Esophagus muscularis mucosa (tissue), 3 donors: ENCODE results near the gene MICAL3.

Experiments used
- POLR2A ChIP-seq: fragments of 450-650 bp; IDR thresholded peaks from one replicate; pipeline ENCODE4 v1.6.1; 2017; ENCODE audit warnings: antibody characterized with exemption, moderate library complexity, mild to moderate bottlenecking, low read depth
- POLR2AphosphoS5 ChIP-seq, 2 donors: sonication (generic); formaldehyde crosslinking; IDR thresholded peaks; one replicate each; pipeline ENCODE4 v1.6.1; 2017; ENCODE audit warnings: antibody characterized with exemption in 2 of 2
- TF ChIP-seq, protein P1 (sequence below), 3 experiments: fragments of 200-600 bp in 2 of 3; fragments of 450-650 bp in 1 of 3; sonication (generic) in 2 of 3; IDR thresholded peaks; one replicate each; pipeline ENCODE4 v1.5.1; 2017 to 2019; ENCODE audit warnings: antibody characterized with exemption in 3 of 3, mild to moderate bottlenecking in 2 of 3, moderate library complexity in 1 of 3

DNA sequence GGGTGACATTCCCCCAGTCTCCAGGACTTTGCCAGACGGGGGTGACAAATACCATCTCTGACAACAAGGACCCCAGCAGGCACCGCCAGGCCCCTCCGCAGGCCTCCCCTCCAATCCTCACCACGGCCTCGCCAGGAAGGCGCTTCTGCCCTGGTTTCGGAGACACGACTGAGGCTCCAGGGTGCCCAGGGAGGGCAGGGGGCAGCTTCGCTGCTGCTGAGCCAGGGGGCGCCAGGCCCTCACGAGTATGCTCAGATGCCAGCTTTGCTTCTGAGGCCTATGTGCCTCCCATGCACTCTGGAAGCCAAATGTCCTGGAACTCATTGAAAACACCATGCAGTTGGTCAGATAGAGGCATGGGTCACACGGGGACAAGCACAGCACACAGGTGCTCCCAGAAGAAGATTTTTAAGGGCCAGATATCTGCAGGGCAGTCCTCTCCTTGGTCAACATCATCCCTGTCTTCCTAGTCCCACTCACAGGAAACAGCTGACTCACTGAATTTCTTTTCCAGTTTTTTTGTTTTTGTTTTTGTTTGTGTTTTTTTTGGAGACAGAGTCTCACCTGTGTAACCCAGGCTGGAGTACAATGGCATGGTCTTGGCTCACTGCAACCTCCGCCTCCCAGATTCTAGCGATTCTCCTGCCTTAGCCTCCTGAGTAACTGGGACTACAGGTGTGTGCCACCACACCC lies 270.0 kb downstream of the MICAL3 start:
- TF ChIP-seq, protein P1, sequence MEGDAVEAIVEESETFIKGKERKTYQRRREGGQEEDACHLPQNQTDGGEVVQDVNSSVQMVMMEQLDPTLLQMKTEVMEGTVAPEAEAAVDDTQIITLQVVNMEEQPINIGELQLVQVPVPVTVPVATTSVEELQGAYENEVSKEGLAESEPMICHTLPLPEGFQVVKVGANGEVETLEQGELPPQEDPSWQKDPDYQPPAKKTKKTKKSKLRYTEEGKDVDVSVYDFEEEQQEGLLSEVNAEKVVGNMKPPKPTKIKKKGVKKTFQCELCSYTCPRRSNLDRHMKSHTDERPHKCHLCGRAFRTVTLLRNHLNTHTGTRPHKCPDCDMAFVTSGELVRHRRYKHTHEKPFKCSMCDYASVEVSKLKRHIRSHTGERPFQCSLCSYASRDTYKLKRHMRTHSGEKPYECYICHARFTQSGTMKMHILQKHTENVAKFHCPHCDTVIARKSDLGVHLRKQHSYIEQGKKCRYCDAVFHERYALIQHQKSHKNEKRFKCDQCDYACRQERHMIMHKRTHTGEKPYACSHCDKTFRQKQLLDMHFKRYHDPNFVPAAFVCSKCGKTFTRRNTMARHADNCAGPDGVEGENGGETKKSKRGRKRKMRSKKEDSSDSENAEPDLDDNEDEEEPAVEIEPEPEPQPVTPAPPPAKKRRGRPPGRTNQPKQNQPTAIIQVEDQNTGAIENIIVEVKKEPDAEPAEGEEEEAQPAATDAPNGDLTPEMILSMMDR (IDR thresholded peaks at IDR 0.05): no peak
- TF ChIP-seq POLR2AphosphoS5 (IDR thresholded peaks at IDR 0.05) (no peak), POLR2A (no peak)
